Caco-2 (cell line): ENCODE data around the gene DPEP2. TPM values are rescaled to one million over a fixed set of nuclear protein-coding genes. Genes with fewer than 3 reads are reported as not detected.

Source experiments
- BruUV-seq: library from RNA; stranded (reverse); fragments of 400-500 nt; replicated peaks from 2 replicates; lab custom pipeline; 2021; lab: Mats Ljungman, UMichigan
- CTCF ChIA-PET: fragments of 300-600 bp; sonication (Branson Sonifier 250); formaldehyde crosslinking; loops from one replicate; lab custom pipeline; 2022; ENCODE audit warnings: antibody characterized with exemption; lab: Charles Lee
- POLR2A ChIA-PET: fragments of 300-600 bp; sonication (Branson Sonifier 250); formaldehyde crosslinking; loops from one replicate; lab custom pipeline; 2022; ENCODE audit warnings: antibody characterized with exemption; lab: Charles Lee
- DNase-seq, 2 experiments: peaks; one replicate each; pipeline versions ENCODE4 v3.0.0 to v3.0.0-alpha.2; 2020 to 2022
- H3K27me3 ChIP-seq: replicated peaks from 2 replicates; pipeline ENCODE4 v1.6.0; 2011; ENCODE audit warnings: low read length; ENCODE audit not compliant: control insufficient read depth, insufficient read depth
- H3K36me3 ChIP-seq: 2 replicates; pipeline ENCODE4 v1.5.1; 2011; ENCODE audit warnings: low read length; ENCODE audit not compliant: control insufficient read depth, insufficient read depth
- H3K4me1 ChIP-seq: fragments of 250-450 bp; sonication (Bioruptor Pico); 2 replicates; pipeline ENCODE4 v1.5.1; 2020; ENCODE audit warnings: mild to moderate bottlenecking
- H3K4me3 ChIP-seq: 2 replicates; pipeline ENCODE4 v1.5.1; 2011; ENCODE audit warnings: low read depth, mild to moderate bottlenecking, control low read depth, low read length
- H3K9me3 ChIP-seq: fragments of 250-450 bp; sonication (Bioruptor Pico); 2 replicates; pipeline ENCODE4 v1.5.1; 2020; ENCODE audit warnings: mild to moderate bottlenecking, moderate library complexity
- H3K27ac Mint-ChIP-seq: one replicate; pipeline ENCODE4 v1.8.0; 2022; ENCODE audit warnings: mixed read lengths; ENCODE audit not compliant: unreplicated experiment
- H3K27me3 Mint-ChIP-seq: one replicate; pipeline ENCODE4 v1.8.0; 2022; ENCODE audit warnings: mixed read lengths; ENCODE audit not compliant: insufficient read depth, unreplicated experiment
- H3K36me3 Mint-ChIP-seq: one replicate; pipeline ENCODE4 v1.8.0; 2022; ENCODE audit warnings: mild to moderate bottlenecking, mixed read lengths; ENCODE audit not compliant: insufficient read depth, unreplicated experiment
- H3K4me1 Mint-ChIP-seq: one replicate; pipeline ENCODE4 v1.8.0; 2022; ENCODE audit warnings: low read depth, mixed read lengths; ENCODE audit not compliant: unreplicated experiment
- H3K4me3 Mint-ChIP-seq: one replicate; pipeline ENCODE4 v1.8.0; 2022; ENCODE audit warnings: mild to moderate bottlenecking, moderate library complexity, mixed read lengths; ENCODE audit not compliant: unreplicated experiment
- H3K9me3 Mint-ChIP-seq: one replicate; pipeline ENCODE4 v1.8.0; 2022; ENCODE audit warnings: mixed read lengths; ENCODE audit not compliant: unreplicated experiment
- intact Hi-C: fragments of 100-400 bp; cut with micrococcal nuclease; formaldehyde crosslinking; loops from one replicate; pipeline ENCODE4 v1.10.0; 2022; ENCODE audit not compliant: unreplicated experiment
- total RNA-seq: library from RNA; stranded (reverse); gene quantifications from 2 replicates; pipeline ENCODE4 v1.2.3, GENCODE V29; 2022
- TF ChIP-seq, protein P1 (sequence below), 2 experiments: fragments of 200-600 bp in 1 of 2; IDR thresholded peaks; 1 replicate in 1 of 2; 2 replicates in 1 of 2; pipeline versions ENCODE4 v1.5.1 to v1.8.0; 2011 to 2022; ENCODE audit warnings: antibody characterized with exemption in 1 of 2, control low read depth in 1 of 2, inconsistent platforms in 1 of 2, low read depth in 1 of 2, low read length in 1 of 2, mild to moderate bottlenecking in 1 of 2, moderate library complexity in 1 of 2; ENCODE audit not compliant: insufficient read depth in 1 of 2, severe bottlenecking in 1 of 2, unreplicated experiment in 1 of 2

The DPEP2 gene
- total RNA-seq, 1 experiment from 2014 or later: not detected

DNA sequence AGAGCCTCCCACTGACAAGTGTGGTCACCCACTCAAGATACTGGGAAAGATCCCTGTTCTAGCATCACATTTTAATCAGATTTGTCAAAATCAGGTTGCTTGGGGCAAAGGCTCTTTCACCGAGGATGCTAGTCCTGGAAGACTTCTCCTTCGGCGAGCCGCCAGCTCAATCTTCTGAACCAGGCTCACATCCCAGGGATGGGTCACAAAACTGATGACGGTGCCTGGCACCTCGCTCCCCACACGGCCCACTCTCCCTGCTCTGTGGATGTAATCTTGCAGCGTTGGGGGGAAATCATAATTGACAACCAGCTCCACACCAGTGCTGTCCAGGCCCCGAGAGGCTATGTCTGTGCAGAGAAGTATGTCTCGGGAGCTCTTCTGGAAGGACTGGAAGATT is 22.2 kb upstream of the DPEP2 start:
- Histone ChIP-seq H3K27me3 (no peaks in the 10 kb centered on the region), H3K4me1 (no peaks in the 10 kb centered on the region; the same call in 1 of the 2 replicates), H3K9me3 (no peaks in the 10 kb centered on the region), H3K4me3 (no peak overlapping the region), H3K36me3 (no peaks in the 10 kb centered on the region; the same call in 1 of the 2 replicates)
- ChIA-PET CTCF (interaction anchor here (0.6 kb wide), 1 partner anchor 223 kb away, joined by 6 read pairs; the partner anchor contains the start of gene PLA2G15), POLR2A (interaction anchor here (0.5 kb wide), 1 partner anchor 77 kb away, joined by 4 read pairs; no protein-coding TSS in a partner anchor)
- no TSS peak for BruUV-seq
- Mint-ChIP-seq H3K27ac (no peak overlapping the region), H3K4me1 (peaks cover 8% of the 10 kb centered on the region), H3K9me3 (no peaks in the 10 kb centered on the region), H3K36me3 (peaks cover 30% of the 10 kb centered on the region), H3K4me3 (peak overlapping the region; percentile 83), H3K27me3 (no peaks in the 10 kb centered on the region)
- TF ChIP-seq, protein P1, sequence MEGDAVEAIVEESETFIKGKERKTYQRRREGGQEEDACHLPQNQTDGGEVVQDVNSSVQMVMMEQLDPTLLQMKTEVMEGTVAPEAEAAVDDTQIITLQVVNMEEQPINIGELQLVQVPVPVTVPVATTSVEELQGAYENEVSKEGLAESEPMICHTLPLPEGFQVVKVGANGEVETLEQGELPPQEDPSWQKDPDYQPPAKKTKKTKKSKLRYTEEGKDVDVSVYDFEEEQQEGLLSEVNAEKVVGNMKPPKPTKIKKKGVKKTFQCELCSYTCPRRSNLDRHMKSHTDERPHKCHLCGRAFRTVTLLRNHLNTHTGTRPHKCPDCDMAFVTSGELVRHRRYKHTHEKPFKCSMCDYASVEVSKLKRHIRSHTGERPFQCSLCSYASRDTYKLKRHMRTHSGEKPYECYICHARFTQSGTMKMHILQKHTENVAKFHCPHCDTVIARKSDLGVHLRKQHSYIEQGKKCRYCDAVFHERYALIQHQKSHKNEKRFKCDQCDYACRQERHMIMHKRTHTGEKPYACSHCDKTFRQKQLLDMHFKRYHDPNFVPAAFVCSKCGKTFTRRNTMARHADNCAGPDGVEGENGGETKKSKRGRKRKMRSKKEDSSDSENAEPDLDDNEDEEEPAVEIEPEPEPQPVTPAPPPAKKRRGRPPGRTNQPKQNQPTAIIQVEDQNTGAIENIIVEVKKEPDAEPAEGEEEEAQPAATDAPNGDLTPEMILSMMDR (IDR thresholded peaks at IDR 0.05; ENCODE audit: insufficient read depth in 1 of 2, low read depth in 1 of 2, low read length in 1 of 2, severe bottlenecking in 1 of 2, unreplicated experiment in 1 of 2): no peak
- intact Hi-C loops: no loop called here
- DNase-seq: no peak

DNA sequence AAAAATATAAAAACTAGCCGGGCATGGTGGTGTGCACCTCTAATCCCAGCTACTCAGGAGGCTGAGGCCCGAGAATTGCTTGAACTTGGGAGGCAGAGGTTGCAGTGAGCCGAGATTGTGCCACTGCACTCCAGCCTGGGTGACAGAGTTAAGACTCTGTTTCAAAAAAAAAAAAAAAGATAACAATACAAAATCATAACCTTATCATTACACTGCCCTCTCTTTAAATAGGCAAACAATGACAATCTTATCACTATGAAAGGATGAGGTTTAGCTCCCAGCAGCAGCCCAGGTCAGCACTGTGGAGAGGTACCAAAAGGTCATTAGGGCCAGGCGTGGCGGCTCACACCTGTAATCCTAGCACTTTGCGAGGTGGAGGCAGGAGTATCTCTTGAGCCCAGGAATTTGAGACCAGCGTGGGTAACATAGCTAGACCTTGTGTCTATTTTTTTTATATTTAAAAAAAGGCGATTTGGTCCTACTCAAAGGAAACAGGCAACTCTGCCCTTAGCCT is 19.9 kb upstream of the DPEP2 start:
- H3K4me1 ChIP-seq: no peaks in the 10 kb centered on the region; the same call in 1 of the 2 replicates
- Mint-ChIP-seq H3K4me3 (no peak overlapping the region), H3K27me3 (no peaks in the 10 kb centered on the region), H3K9me3 (no peaks in the 10 kb centered on the region), H3K27ac (no peak overlapping the region), H3K36me3 (peaks cover 30% of the 10 kb centered on the region), H3K4me1 (peaks cover 8% of the 10 kb centered on the region)
- intact Hi-C loops: no loop called here
- no peaks in the 10 kb centered on the region for H3K27me3 ChIP-seq
- H3K9me3 ChIP-seq: no peaks in the 10 kb centered on the region
- H3K36me3 ChIP-seq: no peaks in the 10 kb centered on the region; the same call in 1 of the 2 replicates
- BruUV-seq: no TSS peak
- POLR2A ChIA-PET: interaction anchor here (0.6 to 0.7 kb wide), 2 partner anchors 54 to 113 kb away, joined by 3 to 6 read pairs; no protein-coding TSS in a partner anchor
- CTCF ChIA-PET: interaction anchor here (0.6 kb wide), 1 partner anchor 128 kb away, joined by 4 read pairs; no protein-coding TSS in a partner anchor
- DNase-seq: no peak
- no peak overlapping the region for H3K4me3 ChIP-seq
- TF ChIP-seq, protein P1 (IDR thresholded peaks at IDR 0.05; ENCODE audit: insufficient read depth in 1 of 2, low read depth in 1 of 2, low read length in 1 of 2, severe bottlenecking in 1 of 2, unreplicated experiment in 1 of 2): no peak

DNA sequence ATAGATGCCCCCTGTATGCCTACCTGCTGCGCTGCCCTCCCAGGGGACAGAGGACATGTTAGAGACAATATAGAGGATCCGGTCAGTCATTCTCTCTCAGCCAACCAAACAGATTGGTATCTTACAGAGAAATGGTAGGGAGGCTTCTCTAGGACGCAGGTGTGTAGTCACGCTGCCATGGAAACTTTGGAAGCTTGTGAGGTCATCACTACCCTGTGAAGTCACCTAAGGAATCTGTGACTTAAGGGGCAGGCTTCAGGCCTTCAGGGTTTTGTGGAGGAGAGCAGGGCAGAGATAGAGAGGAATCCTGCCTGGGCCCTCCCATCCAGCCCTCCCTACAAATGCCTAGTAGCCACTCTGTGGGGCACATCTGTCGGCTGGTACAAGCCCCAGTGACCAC is 16.4 kb upstream of the DPEP2 start, which contains the start of gene DPEP2NB:
Gene DPEP2NB (minus strand): TSS at position 231 of the 400 bp plus-strand sequence. CDS start 141 bp downstream, at position 90.
- Mint-ChIP-seq H3K4me1 (peaks cover 8% of the 10 kb centered on the region), H3K36me3 (peaks cover 6% of the 10 kb centered on the region), H3K27ac (no peak within 1 kb of the TSS), H3K27me3 (peaks cover 3% of the 10 kb centered on the region), H3K4me3 (no peak within 1 kb of the TSS), H3K9me3 (no peaks in the 10 kb centered on the region)
- CTCF ChIA-PET: interaction anchor here (1.1 kb wide), 1 partner anchor 312 kb away, joined by 3 read pairs; no protein-coding TSS in a partner anchor
- H3K9me3 ChIP-seq: no peaks in the 10 kb centered on the region
- no peaks in the 10 kb centered on the region for H3K36me3 ChIP-seq
- H3K4me1 ChIP-seq: no peaks in the 10 kb centered on the region
- intact Hi-C loops: no loop called here
- no TSS peak for BruUV-seq
- H3K4me3 ChIP-seq: no peak within 1 kb of the TSS
- no peaks in the 10 kb centered on the region for H3K27me3 ChIP-seq
- TF ChIP-seq, protein P1 (IDR thresholded peaks at IDR 0.05; ENCODE audit: insufficient read depth in 1 of 2, low read depth in 1 of 2, low read length in 1 of 2, severe bottlenecking in 1 of 2, unreplicated experiment in 1 of 2): no peak
- no peak for DNase-seq
- POLR2A ChIA-PET: no interaction called here
